ENCODE measurements around the gene PNLIP.

PNLIP gene

GRCh38 chr10:116594525-116595035 lies 48.8 kb downstream of the PNLIP start:
- no peak for DNase-seq (ENCODE audit: low read depth)
- TF ChIP-seq POLR2A (IDR thresholded peaks at IDR 0.05; ENCODE audit: extremely low read depth, insufficient read length) (no peak), MAX (IDR thresholded peaks at IDR 0.05; ENCODE audit: low read depth, low read length) (no peak), MYC (IDR thresholded peaks at IDR 0.05; ENCODE audit: low read depth, low read length) (no peak)
- TF ChIP-seq, protein P1, sequence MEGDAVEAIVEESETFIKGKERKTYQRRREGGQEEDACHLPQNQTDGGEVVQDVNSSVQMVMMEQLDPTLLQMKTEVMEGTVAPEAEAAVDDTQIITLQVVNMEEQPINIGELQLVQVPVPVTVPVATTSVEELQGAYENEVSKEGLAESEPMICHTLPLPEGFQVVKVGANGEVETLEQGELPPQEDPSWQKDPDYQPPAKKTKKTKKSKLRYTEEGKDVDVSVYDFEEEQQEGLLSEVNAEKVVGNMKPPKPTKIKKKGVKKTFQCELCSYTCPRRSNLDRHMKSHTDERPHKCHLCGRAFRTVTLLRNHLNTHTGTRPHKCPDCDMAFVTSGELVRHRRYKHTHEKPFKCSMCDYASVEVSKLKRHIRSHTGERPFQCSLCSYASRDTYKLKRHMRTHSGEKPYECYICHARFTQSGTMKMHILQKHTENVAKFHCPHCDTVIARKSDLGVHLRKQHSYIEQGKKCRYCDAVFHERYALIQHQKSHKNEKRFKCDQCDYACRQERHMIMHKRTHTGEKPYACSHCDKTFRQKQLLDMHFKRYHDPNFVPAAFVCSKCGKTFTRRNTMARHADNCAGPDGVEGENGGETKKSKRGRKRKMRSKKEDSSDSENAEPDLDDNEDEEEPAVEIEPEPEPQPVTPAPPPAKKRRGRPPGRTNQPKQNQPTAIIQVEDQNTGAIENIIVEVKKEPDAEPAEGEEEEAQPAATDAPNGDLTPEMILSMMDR (IDR thresholded peaks at IDR 0.05; ENCODE audit: low read depth, low read length) = no peak
- no peak overlapping the region for H3K4me3 ChIP-seq (ENCODE audit: low read depth, low read length)

DNA sequence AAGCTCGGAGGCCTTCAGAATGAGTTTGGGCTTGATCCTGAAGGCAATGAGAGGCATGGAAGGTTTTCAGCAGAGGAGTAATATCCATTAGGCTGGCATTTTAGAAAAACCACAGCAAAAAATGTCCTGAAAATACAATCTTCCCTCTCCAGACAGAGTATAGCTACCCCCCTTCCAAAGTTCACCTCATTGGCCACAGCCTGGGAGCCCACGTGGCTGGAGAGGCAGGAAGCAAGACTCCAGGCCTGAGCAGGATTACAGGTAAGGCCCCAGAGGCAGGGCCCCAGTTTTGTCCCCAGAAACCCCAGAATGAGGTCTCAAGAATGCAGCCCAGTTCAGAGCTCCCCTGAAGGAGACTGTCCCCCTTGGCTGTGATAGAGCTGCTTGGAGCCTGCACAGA lies 50.3 kb downstream of the PNLIP start:
- TF ChIP-seq MYC (IDR thresholded peaks at IDR 0.05; ENCODE audit: low read depth, low read length) = no peak
- no peak for TF ChIP-seq POLR2A (IDR thresholded peaks at IDR 0.05; ENCODE audit: extremely low read depth, insufficient read length)
- no peak for TF ChIP-seq MAX (IDR thresholded peaks at IDR 0.05; ENCODE audit: low read depth, low read length)
- no peak for DNase-seq (ENCODE audit: low read depth)
- no peak overlapping the region for H3K4me3 ChIP-seq (ENCODE audit: low read depth, low read length)

- no peak overlapping the region for H3K4me3 ChIP-seq (ENCODE audit: low read depth, low read length)
- TF ChIP-seq POLR2A (IDR thresholded peaks at IDR 0.05; ENCODE audit: extremely low read depth, insufficient read length) = no peak
- TF ChIP-seq, protein P1 (IDR thresholded peaks at IDR 0.05; ENCODE audit: low read depth, low read length) = no peak
- no peak for TF ChIP-seq MAX (IDR thresholded peaks at IDR 0.05; ENCODE audit: low read depth, low read length)
- TF ChIP-seq MYC (IDR thresholded peaks at IDR 0.05; ENCODE audit: low read depth, low read length) = no peak
- DNase-seq (ENCODE audit: low read depth) = no peak
Measured at GRCh38 chr10:116597543-116597942, 51.8 kb downstream of the PNLIP start.

- TF ChIP-seq, protein P1 (IDR thresholded peaks at IDR 0.05; ENCODE audit: low read depth, low read length) = no peak
- TF ChIP-seq MAX (IDR thresholded peaks at IDR 0.05; ENCODE audit: low read depth, low read length) (no peak), MYC (IDR thresholded peaks at IDR 0.05; ENCODE audit: low read depth, low read length) (no peak)
- H3K4me3 ChIP-seq (ENCODE audit: low read depth, low read length) = no peak overlapping the region
- no peak for DNase-seq (ENCODE audit: low read depth)
Measured at GRCh38 chr10:116598329-116598728, 52.6 kb downstream of the PNLIP start.

DNA sequence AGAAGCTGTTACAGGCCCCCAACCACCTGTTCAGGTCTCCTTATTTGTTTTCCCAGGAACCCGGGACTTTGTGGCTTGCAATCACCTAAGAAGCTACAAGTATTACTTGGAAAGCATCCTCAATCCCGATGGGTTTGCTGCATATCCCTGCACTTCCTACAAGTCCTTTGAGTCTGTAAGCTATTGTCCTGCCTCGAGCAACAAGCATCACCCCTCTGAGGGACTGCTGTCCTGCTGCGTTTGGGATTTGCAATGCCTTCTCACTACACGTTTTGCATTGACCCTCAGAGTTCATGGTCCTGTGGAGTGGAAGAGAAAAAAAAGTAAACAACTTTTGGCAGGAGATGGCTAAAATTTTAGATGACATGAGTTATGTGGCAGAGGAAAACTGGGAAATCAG lies 54.3 kb downstream of the PNLIP start:
- DNase-seq (ENCODE audit: low read depth) = no peak
- TF ChIP-seq MAX (IDR thresholded peaks at IDR 0.05; ENCODE audit: low read depth, low read length) (no peak), MYC (IDR thresholded peaks at IDR 0.05; ENCODE audit: low read depth, low read length) (no peak), POLR2A (IDR thresholded peaks at IDR 0.05; ENCODE audit: extremely low read depth, insufficient read length) (no peak)
- TF ChIP-seq, protein P1 (IDR thresholded peaks at IDR 0.05; ENCODE audit: low read depth, low read length) = no peak
- no peak overlapping the region for H3K4me3 ChIP-seq (ENCODE audit: low read depth, low read length)

DNA sequence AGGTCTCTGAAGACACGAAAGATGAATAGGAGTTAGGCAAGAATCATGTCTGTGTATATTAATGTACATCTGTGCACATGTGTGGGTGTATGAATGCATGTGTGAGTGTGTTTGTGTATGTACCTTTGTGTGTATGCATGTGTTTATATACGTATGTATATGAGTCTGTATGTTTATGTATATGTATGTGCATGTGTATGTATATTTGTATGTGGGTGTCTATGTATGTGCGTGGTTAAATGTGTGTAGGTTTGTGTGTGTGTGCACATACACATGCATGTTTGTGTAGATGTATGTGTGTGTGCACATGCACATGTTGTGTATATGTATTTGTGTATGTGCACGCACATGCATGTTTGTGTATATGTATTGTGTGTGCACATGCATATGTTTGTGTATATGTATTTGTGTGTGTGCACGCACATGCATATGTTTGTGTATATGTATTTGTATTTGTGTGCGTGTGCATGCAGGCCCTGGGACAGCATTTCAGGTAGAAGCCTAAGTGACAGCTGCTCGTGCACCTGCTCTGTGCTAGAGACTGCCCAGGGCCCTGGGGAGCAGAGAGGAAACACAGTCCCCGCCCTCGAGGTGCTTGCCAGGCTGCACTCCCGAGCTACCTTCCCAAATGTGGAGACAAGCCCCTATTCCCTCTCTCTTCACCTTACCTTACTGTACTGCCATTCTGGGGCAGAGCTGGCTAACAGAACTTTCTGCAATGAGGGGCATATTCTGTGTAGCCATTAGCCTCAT lies 57.1 kb downstream of the PNLIP start:
- TF ChIP-seq POLR2A (IDR thresholded peaks at IDR 0.05; ENCODE audit: extremely low read depth, insufficient read length) (no peak), MYC (IDR thresholded peaks at IDR 0.05; ENCODE audit: low read depth, low read length) (no peak), MAX (IDR thresholded peaks at IDR 0.05; ENCODE audit: low read depth, low read length) (no peak)
- TF ChIP-seq, protein P1 (IDR thresholded peaks at IDR 0.05; ENCODE audit: low read depth, low read length) = no peak
- DNase-seq (ENCODE audit: low read depth) = no peak
- no peak overlapping the region for H3K4me3 ChIP-seq (ENCODE audit: low read depth, low read length)

All from NB4 (cell line).